ENCODE results near the gene VPS52.

The VPS52 gene

GRCh38 chr6:33201147-33201545 is 70.5 kb downstream of the VPS52 start:
- H3K27ac Mint-ChIP-seq = peak overlapping the region; percentile 99
- no peaks in the 10 kb centered on the region for H3K9me3 Mint-ChIP-seq
- peaks cover 86% of the 10 kb centered on the region for H3K4me1 Mint-ChIP-seq
- peaks cover 15% of the 10 kb centered on the region for H3K27me3 Mint-ChIP-seq (ENCODE audit: low read depth, poor library complexity)
- no peak for TF ChIP-seq CTCF (IDR thresholded peaks at IDR 0.05)
- H3K4me3 Mint-ChIP-seq = peak overlapping the region; percentile 99
- DNase-seq = peak; percentile 35
- peaks cover 32% of the 10 kb centered on the region for H3K36me3 Mint-ChIP-seq (ENCODE audit: low read depth)

Measured in nephron progenitor cell (in vitro differentiated cells).